ENCODE data around the gene THRSP.
A peak's percentile ranks its signal among the peaks of the same experiment; 100 is the strongest.
"Not testable (repeated sequence)": the region's sequence is repeated elsewhere in the genome, so short reads cannot be mapped to it uniquely, and the experiment has no call there.

The THRSP gene, protein sequence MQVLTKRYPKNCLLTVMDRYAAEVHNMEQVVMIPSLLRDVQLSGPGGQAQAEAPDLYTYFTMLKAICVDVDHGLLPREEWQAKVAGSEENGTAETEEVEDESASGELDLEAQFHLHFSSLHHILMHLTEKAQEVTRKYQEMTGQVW

DNA sequence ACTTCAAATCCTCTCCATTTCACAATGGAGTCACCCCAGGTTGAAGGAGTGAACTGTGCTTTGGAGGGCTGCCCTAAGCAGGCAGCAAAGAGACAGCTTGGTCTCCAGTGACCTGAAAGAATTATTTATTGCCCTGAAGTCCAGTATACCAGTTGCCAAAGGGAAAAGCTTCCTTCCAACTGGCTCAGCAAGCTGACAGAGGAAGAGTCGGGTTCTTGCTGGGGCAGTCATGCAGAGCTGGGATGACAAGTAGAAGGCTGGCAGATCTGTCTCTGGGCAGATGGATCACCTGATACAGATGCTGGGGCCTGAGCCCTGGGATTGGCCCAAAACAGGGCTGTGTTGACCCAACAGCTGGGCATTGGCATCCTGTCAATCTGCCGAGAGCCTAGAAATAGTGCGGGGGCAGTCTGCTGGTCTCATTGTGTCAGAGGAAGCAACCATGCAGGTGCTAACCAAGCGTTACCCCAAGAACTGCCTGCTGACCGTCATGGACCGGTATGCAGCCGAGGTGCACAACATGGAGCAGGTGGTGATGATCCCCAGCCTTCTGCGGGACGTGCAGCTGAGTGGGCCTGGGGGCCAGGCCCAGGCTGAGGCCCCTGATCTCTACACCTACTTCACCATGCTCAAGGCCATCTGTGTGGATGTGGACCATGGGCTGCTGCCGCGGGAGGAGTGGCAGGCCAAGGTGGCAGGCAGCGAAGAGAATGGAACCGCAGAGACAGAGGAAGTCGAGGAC, at the start of gene THRSP:
TSS of gene THRSP (plus strand) at position 422 of the 742 bp plus-strand sequence. CDS start at position 443, 21 bp downstream.
- no peak within 1 kb of the TSS for H3K27ac Mint-ChIP-seq
- H3K4me3 Mint-ChIP-seq: no peak within 1 kb of the TSS
- H3K4me1 Mint-ChIP-seq: peaks cover 29% of the 10 kb centered on the region
- TF ChIP-seq, protein P1, sequence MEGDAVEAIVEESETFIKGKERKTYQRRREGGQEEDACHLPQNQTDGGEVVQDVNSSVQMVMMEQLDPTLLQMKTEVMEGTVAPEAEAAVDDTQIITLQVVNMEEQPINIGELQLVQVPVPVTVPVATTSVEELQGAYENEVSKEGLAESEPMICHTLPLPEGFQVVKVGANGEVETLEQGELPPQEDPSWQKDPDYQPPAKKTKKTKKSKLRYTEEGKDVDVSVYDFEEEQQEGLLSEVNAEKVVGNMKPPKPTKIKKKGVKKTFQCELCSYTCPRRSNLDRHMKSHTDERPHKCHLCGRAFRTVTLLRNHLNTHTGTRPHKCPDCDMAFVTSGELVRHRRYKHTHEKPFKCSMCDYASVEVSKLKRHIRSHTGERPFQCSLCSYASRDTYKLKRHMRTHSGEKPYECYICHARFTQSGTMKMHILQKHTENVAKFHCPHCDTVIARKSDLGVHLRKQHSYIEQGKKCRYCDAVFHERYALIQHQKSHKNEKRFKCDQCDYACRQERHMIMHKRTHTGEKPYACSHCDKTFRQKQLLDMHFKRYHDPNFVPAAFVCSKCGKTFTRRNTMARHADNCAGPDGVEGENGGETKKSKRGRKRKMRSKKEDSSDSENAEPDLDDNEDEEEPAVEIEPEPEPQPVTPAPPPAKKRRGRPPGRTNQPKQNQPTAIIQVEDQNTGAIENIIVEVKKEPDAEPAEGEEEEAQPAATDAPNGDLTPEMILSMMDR (IDR thresholded peaks at IDR 0.05): no peak
- no peak for DNase-seq
- peaks cover 17% of the 10 kb centered on the region for H3K36me3 Mint-ChIP-seq (ENCODE audit: low read depth)
- no peaks in the 10 kb centered on the region for H3K27me3 Mint-ChIP-seq (ENCODE audit: low read depth, poor library complexity)
- no peaks in the 10 kb centered on the region for H3K9me3 Mint-ChIP-seq

DNA sequence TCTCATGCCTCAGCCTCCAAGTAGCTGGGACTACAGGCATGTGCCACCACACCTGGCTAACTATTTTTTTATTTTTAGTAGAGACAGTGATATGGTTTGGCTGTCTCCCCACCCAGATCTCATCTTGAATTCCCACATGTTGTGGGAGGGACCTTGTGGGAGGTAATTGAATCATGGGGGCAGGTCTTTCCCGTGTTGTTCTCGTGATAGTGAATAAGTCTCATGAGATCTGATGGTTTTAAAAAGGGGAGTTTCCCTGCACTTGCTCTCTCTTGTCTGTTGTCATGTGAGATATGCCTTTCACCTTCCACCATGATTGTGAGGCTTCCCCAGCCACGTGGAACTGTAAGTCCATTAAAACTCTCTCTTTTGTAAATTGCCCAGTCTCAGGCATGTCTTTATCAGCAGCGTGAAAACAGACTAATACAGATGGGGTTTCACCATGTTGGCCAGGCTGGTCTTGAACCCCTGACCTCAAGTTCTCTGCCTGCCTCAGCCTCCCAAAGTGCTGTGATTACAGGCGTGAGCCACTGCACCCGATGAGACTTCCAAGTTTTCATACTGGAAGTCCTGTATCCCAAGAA, 48.6 kb upstream of the THRSP start:
- H3K9me3 Mint-ChIP-seq; H3K27me3 Mint-ChIP-seq (ENCODE audit: low read depth, poor library complexity); H3K27ac Mint-ChIP-seq; DNase-seq; H3K4me3 Mint-ChIP-seq: not testable (repeated sequence)
- peaks cover 14% of the 10 kb centered on the region for H3K4me1 Mint-ChIP-seq
- H3K36me3 Mint-ChIP-seq (ENCODE audit: low read depth): peaks cover 20% of the 10 kb centered on the region

DNA sequence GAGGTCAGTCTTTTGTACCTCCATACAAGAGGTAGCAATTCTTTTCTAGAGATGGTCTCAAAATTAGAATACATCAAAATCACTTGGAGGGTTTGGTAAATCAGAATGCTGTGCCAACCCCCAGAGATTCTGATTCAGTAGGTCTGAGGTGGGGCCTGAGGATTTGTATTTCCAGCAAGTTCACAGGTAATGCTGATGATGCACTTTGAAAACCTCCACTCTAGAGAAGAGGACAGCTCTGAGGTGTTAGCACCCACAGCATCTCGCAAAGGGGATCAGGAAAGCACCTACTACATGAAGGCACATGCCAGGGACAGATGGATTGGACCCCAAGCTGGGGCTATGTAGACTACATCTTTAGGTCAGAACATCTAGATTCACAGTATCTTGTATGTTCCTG, 47.8 kb upstream of the THRSP start:
- Mint-ChIP-seq H3K36me3 (ENCODE audit: low read depth) (peaks cover 20% of the 10 kb centered on the region), H3K4me3 (no peak overlapping the region), H3K9me3 (no peaks in the 10 kb centered on the region), H3K27me3 (ENCODE audit: low read depth, poor library complexity) (peaks cover 4% of the 10 kb centered on the region), H3K4me1 (peaks cover 22% of the 10 kb centered on the region), H3K27ac (no peak overlapping the region)
- TF ChIP-seq, protein P1 (IDR thresholded peaks at IDR 0.05): no peak
- no peak for DNase-seq

DNA sequence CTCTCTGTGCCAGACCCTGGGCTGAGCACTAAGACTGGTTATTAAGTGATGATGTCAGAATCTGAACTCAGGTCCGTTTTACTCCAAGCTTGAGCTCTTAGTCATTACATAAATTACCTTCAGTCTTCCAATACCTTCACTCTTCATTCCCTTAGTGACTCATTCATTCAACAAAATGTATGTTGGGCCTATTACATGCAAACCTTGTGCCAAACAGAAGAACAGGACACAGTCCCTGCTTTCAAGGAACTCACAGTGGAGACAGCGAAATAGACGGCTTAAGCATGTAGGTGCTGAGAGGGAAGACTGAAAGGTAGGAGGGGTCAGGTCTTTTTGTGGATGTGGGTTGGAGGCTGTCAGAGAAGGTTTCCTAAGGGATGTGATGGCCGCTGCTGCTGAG, 43.9 kb upstream of the THRSP start:
- Mint-ChIP-seq H3K36me3 (ENCODE audit: low read depth) (peaks cover 20% of the 10 kb centered on the region), H3K4me1 (peaks cover 52% of the 10 kb centered on the region), H3K27me3 (ENCODE audit: low read depth, poor library complexity) (peaks cover 3% of the 10 kb centered on the region), H3K27ac (peak overlapping the region; percentile 97), H3K4me3 (peak overlapping the region; percentile 51), H3K9me3 (no peaks in the 10 kb centered on the region)
- TF ChIP-seq, protein P1 (IDR thresholded peaks at IDR 0.05): no peak
- DNase-seq: no peak

DNA sequence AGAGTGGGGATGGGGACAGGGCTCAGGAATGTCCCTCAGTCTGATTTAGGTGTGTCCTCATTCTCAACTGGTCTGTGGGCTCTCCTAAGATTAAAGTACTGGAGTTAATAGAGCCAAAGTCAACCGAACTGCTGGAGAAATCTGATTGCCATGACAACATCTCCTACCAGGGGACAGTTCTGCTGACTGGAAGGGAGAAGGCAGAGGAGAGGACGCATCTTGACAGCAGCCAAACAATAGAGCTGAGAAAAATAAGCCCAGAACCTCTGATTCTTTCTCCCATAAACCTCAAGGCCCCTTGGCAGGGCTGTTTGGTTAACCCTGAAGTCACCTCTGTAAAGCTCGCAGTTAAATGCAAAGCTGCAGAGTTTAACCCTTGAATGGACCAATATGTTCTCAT, 43.4 kb upstream of the THRSP start:
- peaks cover 15% of the 10 kb centered on the region for H3K36me3 Mint-ChIP-seq (ENCODE audit: low read depth)
- H3K4me3 Mint-ChIP-seq: peak overlapping the region; percentile 51
- no peaks in the 10 kb centered on the region for H3K27me3 Mint-ChIP-seq (ENCODE audit: low read depth, poor library complexity)
- no peak for DNase-seq
- H3K9me3 Mint-ChIP-seq: no peaks in the 10 kb centered on the region
- peaks cover 52% of the 10 kb centered on the region for H3K4me1 Mint-ChIP-seq
- TF ChIP-seq, protein P1 (IDR thresholded peaks at IDR 0.05): no peak
- peak overlapping the region; percentile 97 for H3K27ac Mint-ChIP-seq

DNA sequence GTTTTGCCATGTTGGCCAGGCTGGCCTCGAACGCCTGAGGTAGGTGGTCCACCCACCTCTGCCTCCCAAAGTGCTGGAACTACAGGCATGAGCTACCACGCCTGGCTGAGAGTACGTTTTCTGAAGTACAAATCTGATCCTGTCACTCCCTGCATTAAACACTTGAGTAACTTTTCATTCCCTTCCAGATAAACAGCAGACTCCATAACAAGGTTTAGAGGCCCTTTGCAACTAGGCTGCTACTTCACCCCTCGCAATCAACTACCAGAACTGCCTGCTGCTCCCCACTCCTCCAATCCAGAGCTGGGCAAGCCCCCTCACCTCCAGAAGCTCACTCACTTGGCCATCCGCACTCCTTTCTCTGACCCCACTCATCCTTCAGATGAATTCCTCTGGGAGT, 42.0 kb upstream of the THRSP start:
- no peak for DNase-seq
- Mint-ChIP-seq H3K36me3 (ENCODE audit: low read depth) (peaks cover 2% of the 10 kb centered on the region), H3K27me3 (ENCODE audit: low read depth, poor library complexity) (no peaks in the 10 kb centered on the region), H3K4me1 (peaks cover 52% of the 10 kb centered on the region), H3K4me3 (peak overlapping the region; percentile 86), H3K27ac (peak overlapping the region; percentile 91), H3K9me3 (no peaks in the 10 kb centered on the region)
- TF ChIP-seq, protein P1 (IDR thresholded peaks at IDR 0.05): no peak

Data from nephron progenitor cell (in vitro differentiated cells).